ENCODE data around the gene EYA3. TPM values are rescaled to one million over a fixed set of nuclear protein-coding genes. Genes with fewer than 3 reads are reported as not detected.

Gene EYA3
- total and polyA plus RNA-seq, 2 of the 8 experiments (the other 6 are each of a cell fraction or from before 2014, with no cell fraction given), result 15.0 to 33.9 TPM

DNA sequence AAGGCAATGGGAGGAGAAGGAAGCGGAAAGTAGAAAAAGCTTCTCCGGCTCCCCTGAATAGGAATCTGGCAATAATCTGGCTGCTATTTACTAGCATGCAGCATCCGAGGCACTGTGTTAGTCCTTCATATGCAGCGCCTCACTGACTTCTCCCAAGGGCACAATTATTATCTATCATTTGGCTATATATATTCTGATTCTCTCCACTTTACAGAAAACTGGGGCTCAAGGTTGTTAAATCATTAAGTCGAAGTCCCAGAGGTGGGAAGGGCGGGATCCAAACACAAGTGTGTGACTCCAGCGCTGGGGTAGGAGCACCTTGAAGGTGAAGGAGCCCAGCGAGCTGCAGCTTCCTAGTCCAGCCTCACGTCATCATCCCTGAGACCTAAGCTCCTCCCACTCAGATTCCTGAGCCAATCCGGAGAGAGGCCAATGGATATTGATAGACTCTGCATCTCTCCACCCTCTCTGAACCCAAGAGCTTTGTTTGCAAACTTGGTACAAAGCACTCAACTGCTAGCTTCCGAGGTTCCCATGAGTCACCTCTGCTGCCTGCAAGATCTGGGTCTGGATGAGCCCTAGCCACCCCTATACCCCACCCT, 16.6 kb upstream of the EYA3 start (continued):
- TF ChIP-seq, protein P1, sequence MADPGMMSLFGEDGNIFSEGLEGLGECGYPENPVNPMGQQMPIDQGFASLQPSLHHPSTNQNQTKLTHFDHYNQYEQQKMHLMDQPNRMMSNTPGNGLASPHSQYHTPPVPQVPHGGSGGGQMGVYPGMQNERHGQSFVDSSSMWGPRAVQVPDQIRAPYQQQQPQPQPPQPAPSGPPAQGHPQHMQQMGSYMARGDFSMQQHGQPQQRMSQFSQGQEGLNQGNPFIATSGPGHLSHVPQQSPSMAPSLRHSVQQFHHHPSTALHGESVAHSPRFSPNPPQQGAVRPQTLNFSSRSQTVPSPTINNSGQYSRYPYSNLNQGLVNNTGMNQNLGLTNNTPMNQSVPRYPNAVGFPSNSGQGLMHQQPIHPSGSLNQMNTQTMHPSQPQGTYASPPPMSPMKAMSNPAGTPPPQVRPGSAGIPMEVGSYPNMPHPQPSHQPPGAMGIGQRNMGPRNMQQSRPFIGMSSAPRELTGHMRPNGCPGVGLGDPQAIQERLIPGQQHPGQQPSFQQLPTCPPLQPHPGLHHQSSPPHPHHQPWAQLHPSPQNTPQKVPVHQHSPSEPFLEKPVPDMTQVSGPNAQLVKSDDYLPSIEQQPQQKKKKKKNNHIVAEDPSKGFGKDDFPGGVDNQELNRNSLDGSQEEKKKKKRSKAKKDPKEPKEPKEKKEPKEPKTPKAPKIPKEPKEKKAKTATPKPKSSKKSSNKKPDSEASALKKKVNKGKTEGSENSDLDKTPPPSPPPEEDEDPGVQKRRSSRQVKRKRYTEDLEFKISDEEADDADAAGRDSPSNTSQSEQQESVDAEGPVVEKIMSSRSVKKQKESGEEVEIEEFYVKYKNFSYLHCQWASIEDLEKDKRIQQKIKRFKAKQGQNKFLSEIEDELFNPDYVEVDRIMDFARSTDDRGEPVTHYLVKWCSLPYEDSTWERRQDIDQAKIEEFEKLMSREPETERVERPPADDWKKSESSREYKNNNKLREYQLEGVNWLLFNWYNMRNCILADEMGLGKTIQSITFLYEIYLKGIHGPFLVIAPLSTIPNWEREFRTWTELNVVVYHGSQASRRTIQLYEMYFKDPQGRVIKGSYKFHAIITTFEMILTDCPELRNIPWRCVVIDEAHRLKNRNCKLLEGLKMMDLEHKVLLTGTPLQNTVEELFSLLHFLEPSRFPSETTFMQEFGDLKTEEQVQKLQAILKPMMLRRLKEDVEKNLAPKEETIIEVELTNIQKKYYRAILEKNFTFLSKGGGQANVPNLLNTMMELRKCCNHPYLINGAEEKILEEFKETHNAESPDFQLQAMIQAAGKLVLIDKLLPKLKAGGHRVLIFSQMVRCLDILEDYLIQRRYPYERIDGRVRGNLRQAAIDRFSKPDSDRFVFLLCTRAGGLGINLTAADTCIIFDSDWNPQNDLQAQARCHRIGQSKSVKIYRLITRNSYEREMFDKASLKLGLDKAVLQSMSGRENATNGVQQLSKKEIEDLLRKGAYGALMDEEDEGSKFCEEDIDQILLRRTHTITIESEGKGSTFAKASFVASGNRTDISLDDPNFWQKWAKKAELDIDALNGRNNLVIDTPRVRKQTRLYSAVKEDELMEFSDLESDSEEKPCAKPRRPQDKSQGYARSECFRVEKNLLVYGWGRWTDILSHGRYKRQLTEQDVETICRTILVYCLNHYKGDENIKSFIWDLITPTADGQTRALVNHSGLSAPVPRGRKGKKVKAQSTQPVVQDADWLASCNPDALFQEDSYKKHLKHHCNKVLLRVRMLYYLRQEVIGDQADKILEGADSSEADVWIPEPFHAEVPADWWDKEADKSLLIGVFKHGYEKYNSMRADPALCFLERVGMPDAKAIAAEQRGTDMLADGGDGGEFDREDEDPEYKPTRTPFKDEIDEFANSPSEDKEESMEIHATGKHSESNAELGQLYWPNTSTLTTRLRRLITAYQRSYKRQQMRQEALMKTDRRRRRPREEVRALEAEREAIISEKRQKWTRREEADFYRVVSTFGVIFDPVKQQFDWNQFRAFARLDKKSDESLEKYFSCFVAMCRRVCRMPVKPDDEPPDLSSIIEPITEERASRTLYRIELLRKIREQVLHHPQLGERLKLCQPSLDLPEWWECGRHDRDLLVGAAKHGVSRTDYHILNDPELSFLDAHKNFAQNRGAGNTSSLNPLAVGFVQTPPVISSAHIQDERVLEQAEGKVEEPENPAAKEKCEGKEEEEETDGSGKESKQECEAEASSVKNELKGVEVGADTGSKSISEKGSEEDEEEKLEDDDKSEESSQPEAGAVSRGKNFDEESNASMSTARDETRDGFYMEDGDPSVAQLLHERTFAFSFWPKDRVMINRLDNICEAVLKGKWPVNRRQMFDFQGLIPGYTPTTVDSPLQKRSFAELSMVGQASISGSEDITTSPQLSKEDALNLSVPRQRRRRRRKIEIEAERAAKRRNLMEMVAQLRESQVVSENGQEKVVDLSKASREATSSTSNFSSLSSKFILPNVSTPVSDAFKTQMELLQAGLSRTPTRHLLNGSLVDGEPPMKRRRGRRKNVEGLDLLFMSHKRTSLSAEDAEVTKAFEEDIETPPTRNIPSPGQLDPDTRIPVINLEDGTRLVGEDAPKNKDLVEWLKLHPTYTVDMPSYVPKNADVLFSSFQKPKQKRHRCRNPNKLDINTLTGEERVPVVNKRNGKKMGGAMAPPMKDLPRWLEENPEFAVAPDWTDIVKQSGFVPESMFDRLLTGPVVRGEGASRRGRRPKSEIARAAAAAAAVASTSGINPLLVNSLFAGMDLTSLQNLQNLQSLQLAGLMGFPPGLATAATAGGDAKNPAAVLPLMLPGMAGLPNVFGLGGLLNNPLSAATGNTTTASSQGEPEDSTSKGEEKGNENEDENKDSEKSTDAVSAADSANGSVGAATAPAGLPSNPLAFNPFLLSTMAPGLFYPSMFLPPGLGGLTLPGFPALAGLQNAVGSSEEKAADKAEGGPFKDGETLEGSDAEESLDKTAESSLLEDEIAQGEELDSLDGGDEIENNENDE (IDR thresholded peaks at IDR 0.05; ENCODE audit: insufficient replicate concordance, low read length), result no peak
- TF ChIP-seq RAD21 (IDR thresholded peaks at IDR 0.05 in 1 of 2, conservative IDR thresholded peaks at IDR 0.05 in 1 of 2; ENCODE audit: low read depth in 2 of 2, low read length in 2 of 2) (no peak), ASH2L (IDR thresholded peaks at IDR 0.05; ENCODE audit: low read length) (no peak), KDM4A (IDR thresholded peaks at IDR 0.05; ENCODE audit: low read depth, low read length, severe bottlenecking) (peak; percentile 20), POLR2AphosphoS5 (IDR thresholded peaks at IDR 0.05; ENCODE audit: low read depth, low read length) (peak; percentile 74; the same call in 1 of the 2 replicates), TAF1 (IDR thresholded peaks at IDR 0.05; ENCODE audit: low read depth, low read length) (peak; percentile 76), SIN3A (conservative IDR thresholded peaks at IDR 0.05 in 1 of 2, IDR thresholded peaks at IDR 0.05 in 1 of 2; ENCODE audit: low read depth in 1 of 2, low read length in 2 of 2) (no peak), BACH1 (IDR thresholded peaks at IDR 0.05; ENCODE audit: low read length) (no peak), CHD1 (IDR thresholded peaks at IDR 0.05; ENCODE audit: low read depth, low read length) (no peak), BRCA1 (IDR thresholded peaks at IDR 0.05; ENCODE audit: low read depth, low read length) (no peak), TBP (IDR thresholded peaks at IDR 0.05; ENCODE audit: low read depth, low read length) (peak; percentile 57)

Measured in H1 (cell line).